DMS 273 (cell line): ENCODE results near the gene GHR.

Source experiments
- DNase-seq: peaks from one replicate; lab custom pipeline; 2025; ENCODE audit not compliant: unreplicated experiment; lab: John Stamatoyannopoulos, UW

GHR gene

DNA sequence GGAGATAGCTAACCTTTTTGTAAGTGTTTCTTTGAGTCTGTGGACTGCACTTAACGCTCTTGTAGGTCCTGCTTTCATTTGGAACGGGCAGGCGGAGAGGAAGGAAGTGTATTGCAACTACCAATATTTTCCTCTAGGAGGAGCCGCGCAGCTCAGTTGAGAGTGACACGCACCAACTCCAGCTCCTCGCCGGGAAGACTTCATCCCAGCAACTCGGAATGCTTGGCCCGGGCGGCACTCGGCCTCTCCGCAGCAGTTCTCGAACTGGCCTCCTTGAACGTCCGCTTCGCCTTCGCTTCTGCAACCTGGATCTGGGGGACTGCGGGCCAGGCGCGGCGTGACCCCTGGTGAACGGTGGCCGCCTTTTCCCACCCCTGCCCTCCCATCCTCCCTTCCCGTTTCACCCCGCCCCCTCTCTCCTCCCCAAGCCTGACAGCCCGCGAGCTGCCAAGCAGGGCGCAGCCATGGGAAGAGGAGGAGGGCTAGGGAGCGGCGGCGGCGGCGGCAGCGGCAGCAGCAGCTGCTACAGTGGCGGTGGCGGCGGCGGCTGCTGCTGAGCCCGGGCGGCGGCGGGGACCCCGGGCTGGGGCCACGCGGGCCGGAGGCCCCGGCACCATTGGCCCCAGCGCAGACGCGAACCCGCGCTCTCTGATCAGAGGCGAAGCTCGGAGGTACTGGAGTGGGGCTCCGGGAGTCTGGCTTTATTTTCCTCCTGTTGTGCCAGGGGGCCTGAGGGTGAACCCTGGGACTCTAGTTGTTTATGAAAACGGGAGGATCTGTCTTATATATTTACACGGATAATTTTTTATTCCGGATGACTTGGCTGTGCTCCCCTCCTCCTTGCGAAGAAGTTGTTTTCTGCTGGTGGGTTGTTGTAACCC is at the start of gene GHR:
TSS of gene GHR (plus strand) at position 155 of the 881 bp plus-strand sequence. CDS start 142,436 bp downstream, outside the sequence.
- DNase-seq, result peak; percentile 91

DNA sequence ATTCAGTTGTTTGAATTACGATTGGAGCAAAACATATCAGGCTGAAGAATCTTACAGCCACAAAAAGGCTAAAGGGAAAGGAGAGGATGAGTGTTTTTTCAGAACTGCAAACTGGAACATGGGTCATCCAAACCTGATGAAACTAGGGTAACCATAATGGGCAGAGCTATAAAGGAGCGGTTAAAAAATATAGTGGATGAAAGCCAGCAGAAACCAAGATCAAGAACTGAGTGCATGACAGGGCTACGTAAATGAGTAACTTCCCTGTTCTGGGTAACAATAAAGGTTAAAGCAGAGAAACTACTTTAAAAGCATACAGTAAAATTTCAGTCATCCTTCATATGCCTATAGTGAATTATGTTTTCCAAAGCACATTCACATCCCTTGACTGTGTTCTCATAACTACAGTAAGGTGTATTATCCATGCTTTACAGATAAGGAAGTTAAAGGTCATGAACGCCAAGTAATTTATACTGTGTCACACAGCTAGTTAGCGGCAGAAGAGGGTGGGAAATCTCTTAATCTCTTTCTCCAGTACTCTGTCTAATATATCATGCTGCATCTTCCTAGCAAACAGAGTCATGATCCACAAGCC is 48.5 kb upstream of the GHR start:
- no peak for DNase-seq

DNA sequence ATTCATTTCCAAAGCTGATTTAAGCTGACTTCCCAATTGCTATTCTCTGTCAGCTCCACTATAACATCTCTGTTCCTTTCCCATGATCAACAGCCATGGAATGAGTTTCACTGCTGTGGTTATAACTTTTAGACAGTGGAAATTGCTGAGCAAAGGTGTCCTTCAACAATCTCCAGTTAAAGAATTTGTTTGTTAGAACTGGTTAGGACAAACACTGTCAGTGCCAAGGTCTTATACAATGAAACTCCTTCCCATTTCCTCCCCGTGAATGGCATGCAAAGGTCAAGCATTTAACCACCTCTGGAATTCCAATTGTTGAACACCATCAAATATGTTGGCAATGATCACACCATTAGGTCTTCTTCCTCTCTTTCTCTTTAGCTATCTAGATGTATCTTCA is 45.7 kb upstream of the GHR start:
- no peak for DNase-seq

DNA sequence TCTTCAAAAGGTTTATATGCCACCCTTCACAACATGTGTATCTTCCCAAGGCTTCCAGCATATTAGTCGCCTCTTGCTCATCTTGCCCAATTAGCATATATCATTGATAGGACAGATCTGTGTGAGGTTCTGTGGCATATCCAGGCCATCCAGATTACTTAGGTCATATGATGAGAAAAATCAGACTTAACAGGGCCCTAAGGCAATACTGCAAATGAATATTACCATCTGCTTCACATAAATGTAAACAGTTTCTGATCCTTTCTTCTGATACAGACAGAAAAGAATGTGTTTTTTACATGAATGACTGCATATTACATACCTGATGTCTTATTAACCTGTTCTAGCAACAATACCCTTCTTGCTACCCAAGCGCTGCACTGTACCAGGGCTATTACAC is 41.3 kb upstream of the GHR start:
- no peak for DNase-seq

DNA sequence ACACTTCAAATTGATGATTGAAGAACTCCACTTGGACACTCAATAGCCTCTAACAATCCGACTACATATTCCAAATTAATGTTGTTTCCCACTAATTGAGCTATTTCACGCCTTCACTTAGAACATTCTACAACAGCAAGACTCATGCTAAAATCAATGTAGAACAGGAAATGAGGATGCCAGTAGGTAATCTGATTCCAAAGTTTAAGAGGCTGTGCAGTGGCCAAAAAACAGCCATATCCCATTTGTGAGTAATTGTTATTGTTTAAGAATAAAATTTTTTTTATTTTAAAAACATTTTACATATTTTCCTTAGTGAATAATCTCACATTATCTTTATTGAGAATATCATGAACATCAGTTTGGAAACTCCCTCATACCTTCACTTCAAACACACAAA is 35.7 kb upstream of the GHR start:
- DNase-seq, result no peak

DNA sequence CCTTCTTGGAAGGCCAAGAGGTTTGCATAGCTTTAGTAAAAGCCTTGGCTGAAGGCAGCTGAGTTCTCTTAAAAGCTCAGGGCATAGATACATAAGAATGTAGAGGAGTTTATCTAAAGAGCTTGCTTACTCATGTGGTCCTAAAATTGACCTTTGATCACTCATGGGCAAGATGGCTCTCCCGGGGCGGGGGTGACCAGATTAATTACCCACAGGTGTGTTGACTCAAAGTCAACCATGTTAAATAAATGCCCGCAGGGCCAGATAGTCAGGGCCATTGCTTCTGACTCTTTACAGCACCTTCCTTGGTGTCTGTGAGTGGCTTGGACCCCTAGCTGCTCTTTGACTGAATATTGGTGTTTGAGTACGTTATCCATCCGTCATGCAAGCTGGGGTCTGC is 33.1 kb upstream of the GHR start:
- no peak for DNase-seq

DNA sequence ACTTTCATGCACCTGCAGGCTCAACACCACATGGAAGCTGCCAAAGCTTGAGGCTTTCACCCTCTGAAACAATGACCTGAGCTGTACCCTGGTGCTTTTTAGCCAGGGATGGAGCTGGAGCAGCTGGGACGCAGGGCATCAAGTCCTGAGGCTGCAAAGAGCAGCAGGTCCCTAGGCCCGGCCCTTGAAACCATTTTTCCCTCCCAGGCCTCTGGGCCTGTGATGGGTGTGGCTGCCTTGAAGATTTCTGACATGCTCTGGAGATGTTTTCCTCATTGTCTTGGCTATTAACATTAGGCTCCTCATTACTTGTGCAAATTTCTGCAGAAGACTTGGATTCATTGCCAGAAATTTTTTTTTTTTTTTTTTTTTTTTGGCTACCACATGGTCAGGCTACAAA is 30.3 kb upstream of the GHR start:
- DNase-seq, result no peak

DNA sequence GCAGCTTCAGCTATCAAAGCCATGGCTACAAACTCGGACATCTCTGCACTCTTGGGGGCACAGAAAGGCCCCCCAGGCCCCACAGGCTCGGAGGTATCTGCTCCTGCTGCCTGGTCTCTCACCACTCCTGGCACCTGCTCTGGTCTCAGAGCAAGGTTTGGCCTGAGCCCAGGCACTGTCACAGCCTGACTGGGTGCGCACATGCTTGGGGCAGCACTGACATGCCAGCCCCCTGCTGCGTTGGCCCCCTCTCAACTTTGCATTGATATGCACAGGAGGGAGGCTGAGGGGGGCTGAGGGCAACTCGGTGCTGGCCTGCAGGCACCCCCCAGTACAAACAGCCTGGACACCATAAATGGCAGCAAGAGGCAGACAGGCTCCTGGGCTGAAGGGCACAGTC is 27.1 kb upstream of the GHR start:
- no peak for DNase-seq

DNA sequence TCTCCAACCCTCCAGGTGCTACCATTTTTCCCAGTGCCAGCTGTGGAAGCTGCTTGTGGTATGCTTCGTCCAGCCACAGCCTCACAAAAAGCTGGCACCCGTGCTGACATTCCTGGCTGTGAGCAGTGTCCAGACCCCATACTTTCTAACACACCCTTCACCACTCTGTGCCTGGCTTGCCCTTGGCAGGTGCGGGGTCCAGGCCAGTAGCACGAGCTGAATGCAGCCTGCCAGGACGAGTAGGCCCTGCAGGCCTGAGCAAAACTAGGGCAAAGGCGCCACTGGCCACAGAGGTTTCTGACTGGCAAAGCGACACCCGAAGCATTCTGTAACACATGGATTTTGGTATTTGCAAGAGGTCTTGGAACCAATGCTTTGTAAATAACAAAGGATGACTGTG is 26.0 kb upstream of the GHR start:
- DNase-seq, result no peak

DNA sequence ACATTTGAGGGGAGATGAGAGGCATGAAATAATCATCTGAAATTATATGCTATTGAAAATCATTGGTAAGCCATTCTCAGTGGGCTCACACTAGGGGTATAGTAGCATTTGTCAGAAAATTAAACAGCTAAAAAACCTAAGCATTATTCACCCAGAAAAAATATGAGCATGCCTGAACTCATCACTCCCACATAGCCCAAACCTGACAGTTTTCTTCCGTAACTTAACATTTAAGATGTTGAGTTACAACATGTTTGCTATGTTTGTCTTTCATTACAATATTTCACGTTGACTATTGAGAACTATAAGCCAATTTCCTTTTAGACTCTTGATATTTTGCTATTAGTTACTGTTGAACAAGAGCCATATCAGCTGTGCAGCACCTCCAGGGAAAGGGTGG is 23.5 kb upstream of the GHR start:
- no peak for DNase-seq

DNA sequence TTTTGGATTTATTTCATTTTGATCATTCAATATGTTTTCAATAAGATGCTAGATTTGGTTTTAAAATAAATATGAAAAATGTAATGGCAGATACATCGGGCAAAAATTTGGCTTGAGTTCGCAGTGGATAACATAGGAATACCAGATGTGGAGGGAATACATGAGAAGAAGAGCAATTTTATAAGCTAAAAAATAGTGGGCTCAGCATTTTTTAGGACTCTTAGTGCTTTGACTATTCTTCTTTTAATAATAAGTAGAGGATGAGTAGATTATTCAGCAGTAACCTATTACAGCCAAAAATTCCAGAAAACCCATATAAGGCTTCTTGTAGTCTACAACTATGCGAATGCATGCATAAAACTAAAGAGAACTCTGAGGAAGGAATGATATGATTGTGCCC is 22.8 kb upstream of the GHR start:
- DNase-seq, result no peak

DNA sequence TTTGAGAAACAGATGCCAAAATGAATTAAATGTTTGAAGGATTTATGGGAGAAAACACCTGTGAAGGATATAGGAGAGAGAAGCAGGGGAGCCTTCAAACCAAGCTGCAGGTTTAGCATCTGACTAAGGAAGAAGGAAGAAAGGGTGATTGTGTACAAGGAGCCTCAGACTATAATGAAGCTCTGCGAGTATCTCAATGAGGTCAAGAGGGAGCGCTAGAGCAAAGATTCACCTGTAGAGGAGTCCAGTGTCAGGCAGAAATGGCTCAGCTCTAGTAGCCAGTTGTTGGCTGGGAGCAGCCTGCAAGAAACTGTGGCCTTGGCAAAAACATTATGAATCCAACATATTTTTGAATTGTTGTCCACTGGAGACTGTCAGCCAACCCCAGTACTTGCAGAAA is 20.0 kb upstream of the GHR start:
- no peak for DNase-seq

DNA sequence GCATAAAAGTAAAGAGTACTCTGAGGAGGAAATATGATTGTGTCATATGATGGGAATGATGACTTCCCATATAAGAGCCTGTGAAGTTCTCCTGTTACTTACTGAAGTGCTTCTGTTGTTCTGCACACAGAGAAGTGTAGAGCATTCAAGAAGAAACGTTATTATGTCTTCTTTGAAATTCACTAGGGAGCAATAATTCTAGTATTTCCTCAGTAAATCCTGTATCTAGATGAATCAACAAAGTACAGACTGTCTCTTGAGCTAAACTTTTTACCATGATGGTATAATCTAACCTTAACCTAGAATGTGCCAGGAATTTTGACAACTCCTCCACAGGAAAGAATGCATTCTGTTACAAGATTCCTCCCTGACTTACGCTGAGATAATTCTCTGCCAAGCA is 18.9 kb upstream of the GHR start:
- DNase-seq, result no peak

DNA sequence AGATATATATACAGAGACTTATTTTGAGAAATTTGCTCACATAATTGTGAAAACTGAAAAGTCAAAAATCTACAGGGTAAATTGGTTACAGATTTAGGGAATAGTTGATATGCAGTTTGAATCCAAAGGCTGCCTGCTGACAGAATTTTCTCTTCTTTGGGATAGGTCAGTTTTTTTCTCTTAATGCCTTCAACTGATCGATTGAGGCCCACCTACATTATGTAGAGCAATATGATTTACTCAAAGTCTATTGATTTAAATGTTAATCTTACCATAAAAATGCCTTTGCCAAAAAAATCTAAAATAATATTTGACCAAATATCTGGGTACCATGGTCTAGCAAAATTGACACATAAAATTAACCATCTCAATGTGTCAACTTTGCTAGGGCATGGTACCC is 3.9 kb upstream of the GHR start:
- DNase-seq, result no peak

DNA sequence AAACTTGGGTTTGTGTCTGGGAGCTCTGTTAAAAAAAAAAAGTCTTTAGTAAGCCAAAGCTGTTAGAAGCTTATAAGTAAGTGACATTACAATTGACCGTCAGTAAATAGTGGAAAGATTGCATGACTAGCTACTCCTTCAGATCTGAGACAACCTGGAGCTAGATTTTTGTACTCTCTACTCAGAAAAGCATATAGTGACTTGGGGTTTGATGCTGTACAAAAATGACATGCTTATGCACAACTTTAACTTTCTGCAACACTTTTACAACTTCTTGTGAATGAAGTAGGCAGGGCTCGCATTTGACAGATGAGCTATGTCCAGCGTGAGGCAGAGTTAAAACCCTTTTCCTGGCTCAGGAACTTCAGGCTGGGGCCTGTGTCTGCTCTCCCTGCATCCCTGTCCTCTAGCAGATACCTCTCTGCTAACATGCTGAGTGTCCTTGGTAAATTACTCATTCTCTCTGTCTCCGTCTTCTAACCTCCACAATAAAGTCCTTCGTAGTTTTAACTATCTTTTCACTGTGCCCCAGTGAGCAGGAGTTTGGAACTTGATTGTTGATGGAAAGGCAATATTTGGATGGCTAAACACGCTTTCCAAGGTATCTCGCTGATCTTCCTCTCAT is 471 bp upstream of the GHR start:
- DNase-seq, result no peak

DNA sequence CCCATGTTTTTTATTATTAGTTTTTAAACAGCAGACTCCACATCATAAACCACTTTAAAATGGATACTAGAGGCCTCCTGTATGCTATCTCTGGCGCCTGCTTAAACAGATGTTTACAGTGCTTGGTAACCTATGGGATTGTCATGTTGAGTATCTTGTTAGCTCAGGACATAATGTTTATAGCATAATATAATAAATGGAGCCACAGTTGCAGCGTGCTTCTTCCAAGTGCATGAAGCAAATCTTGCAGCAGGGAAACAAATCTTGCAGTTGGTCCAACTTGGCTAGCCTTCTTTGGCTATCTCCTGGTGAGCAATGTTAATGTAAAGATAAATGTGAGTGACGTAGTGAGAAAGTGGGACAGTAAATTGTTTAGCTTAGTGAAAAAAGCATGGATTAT is 2.8 kb downstream of the GHR start:
- no peak for DNase-seq

DNA sequence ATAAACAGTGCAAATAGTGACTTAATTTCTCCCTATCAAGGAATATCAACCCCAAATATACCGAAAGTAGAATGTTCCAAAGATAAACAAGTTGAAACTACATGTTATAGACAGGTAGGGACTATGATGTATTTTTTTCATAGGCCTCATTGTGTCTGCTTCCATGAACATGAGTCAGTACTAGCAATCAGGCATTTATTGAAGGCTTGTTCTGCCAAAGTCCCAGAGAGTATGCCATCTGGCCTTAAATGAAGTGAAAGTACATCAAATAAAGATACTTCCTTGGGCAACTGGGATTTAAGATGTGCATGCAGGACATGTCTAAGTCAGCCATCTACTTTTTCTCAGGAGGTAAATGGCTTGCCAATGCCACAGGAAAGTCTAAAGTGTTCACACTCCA is 6.5 kb downstream of the GHR start:
- DNase-seq, result no peak

DNA sequence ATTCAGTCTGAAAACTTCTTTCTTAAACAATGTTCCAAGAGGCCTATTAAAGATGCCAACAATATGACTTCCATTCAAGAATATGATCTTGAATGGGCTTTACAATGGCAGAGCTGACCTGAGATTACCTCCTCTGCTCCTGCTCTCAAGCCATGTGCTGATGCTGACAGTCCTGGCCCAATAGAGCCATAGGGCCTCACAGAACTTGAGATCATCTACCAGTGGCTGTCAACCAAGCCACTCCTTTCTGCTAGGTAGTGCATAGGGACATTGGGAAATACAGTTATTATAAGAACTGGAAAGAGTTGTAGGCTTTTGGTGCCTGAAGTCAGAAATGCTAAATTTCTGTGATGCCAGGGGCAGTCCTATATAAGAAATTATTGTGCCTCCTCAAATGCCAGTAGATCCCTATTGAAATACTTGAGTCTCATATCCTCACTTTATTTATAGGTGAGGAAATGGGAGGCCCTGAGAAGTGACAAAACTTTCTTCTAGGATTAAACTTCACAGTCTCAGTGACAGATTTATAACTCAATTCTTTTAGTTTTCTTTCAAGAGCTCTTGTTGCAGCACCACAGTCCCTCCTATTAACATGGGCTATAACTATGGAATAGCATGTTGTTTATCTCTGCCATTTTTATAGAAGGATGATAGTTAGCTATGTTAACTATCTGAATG is 10.9 kb downstream of the GHR start:
- DNase-seq, result no peak

DNA sequence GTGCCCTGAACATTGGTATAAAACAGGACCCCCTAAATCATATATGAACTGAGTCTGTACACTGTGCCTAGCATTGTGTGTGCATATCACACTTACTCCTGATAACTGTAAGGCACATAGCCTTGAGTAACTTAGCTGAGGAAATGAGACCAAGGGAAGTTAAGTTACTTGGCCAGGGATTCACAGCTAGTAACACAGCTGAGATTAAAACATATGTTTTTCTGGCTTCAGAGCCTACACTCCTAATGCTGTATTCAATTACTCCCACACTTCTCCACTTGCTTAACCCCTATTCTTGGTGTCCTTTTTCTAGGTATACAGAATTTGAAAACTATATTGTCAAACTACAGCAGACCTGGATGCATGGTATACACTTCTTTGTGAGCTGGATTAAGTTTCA is 12.8 kb downstream of the GHR start:
- no peak for DNase-seq

DNA sequence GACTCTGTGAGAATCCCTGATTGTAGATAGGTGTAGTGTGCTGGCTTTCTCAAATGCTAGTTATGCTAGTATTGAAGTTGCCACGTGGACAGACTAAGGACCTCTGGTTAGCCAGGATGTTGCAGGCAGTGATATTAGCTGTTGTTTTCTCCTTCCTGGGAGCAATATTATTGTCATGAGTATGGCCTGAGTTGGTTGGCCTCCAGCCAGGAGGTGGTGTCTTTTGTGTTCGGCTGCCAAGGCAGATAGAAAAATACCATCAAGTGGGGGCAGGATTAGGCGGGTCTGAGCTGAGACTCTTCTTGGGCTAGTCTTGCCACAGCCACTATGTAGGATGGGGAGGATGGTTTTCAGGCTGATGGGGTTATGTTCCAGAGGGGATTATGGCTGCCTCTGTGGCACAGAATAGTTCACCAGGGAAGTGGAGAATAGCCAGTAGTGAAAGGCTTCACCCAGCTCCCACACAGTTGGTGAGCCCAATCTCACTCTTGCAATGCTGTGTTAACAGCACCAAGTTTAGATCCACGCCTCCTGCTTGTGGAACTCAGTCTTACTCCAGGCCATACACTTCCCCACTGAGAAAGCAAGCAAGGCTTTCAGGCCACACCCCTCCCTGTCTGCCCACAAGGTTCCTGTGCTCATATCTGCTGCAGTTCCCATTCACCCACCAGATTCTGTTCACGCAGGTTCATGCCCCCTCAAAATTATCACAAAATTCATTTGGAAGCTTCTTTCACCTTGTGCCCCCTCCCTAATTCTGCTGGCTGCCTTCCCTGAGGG is 31.2 kb downstream of the GHR start:
- no peak for DNase-seq

DNA sequence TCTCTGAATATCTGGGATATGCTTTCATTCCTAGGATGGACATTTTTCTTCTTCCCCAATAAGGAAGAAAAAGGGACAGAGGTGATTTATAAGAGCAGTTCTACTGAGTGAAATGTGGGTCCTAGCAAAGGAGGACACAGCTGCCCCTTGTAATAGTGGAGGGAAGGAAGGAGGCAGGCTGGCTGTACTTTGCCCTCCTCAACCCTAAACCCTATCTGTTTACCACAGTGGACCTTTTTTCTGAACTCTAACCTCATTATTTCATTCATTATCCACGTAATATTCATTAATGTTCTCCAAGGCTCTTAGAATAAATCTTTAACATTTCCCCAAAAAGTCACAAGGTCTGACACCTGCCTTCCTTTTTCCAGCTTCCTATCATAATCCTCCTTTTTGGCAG is 37.8 kb downstream of the GHR start:
- no peak for DNase-seq
